Thoracic aorta (tissue), 2 donors: ENCODE results near the gene MACROH2A2. TPM values are rescaled to one million over a fixed set of nuclear protein-coding genes. Genes with fewer than 3 reads are reported as not detected.

Source experiments
- ATAC-seq: fragments of 150-250 bp; one replicate; pipeline ENCODE4 v1.8.0; 2017; ENCODE audit warnings: low read depth; ENCODE audit not compliant: insufficient number of reproducible peaks, low FRiP score
- DNase-seq: peaks from one replicate; pipeline ENCODE4 v3.0.0-alpha.2; 2020; ENCODE audit warnings: low spot score
- H3K27ac ChIP-seq, 2 donors: fragments of 200-600 bp; sonication (generic); 1 replicate in 1 of 2; 2 replicates in 1 of 2; pipeline ENCODE4 v1.5.1; 2016; ENCODE audit warnings: mild to moderate bottlenecking in 2 of 2, moderate library complexity in 2 of 2
- H3K27me3 ChIP-seq: fragments of 200-600 bp; sonication (generic); replicated peaks from 2 replicates; pipeline ENCODE4 v1.6.0; 2016; ENCODE audit warnings: mild to moderate bottlenecking; ENCODE audit not compliant: insufficient read depth
- H3K36me3 ChIP-seq: fragments of 200-600 bp; sonication (generic); one replicate; pipeline ENCODE4 v1.5.1; 2016
- H3K4me1 ChIP-seq, 2 donors: fragments of 200-600 bp; sonication (generic); 1 replicate in 1 of 2; 2 replicates in 1 of 2; pipeline versions ENCODE4 v1.5.1 to v1.6.0; 2016; ENCODE audit warnings: low read depth in 2 of 2, mild to moderate bottlenecking in 1 of 2; ENCODE audit not compliant: control insufficient read depth in 1 of 2
- H3K4me3 ChIP-seq: fragments of 200-600 bp; sonication (generic); 2 replicates; pipeline ENCODE4 v1.5.1; 2016; ENCODE audit warnings: mild to moderate bottlenecking
- H3K9me3 ChIP-seq: fragments of 200-600 bp; sonication (generic); 2 replicates; pipeline ENCODE4 v1.5.1; 2016
- CTCF ChIP-seq: fragments of 200-600 bp; sonication (generic); IDR thresholded peaks from one replicate; pipeline ENCODE4 v1.5.1; 2019; ENCODE audit warnings: antibody characterized with exemption
- total RNA-seq, 2 donors: library from RNA; depleted of rRNA; stranded (reverse); fragments of >200 nt; gene quantifications; one replicate each; pipeline versions ENCODE4 v1.1.0 to v1.2.3, GENCODE V29; 2016

Gene MACROH2A2
- total RNA-seq, 2 donors from 2014 or later: 0.68 to 8.5 TPM

GRCh38 chr10:70093335-70093944 lies 40.8 kb downstream of the MACROH2A2 start:
- no peak overlapping the region for H3K4me3 ChIP-seq
- no peak overlapping the region for H3K27ac ChIP-seq
- H3K9me3 ChIP-seq: no peaks in the 10 kb centered on the region
- H3K4me1 ChIP-seq: no peaks in the 10 kb centered on the region
- no peak for DNase-seq
- ATAC-seq: no peak
- TF ChIP-seq CTCF: no peak
- H3K36me3 ChIP-seq: peaks cover 6% of the 10 kb centered on the region
- H3K27me3 ChIP-seq: no peaks in the 10 kb centered on the region

DNA sequence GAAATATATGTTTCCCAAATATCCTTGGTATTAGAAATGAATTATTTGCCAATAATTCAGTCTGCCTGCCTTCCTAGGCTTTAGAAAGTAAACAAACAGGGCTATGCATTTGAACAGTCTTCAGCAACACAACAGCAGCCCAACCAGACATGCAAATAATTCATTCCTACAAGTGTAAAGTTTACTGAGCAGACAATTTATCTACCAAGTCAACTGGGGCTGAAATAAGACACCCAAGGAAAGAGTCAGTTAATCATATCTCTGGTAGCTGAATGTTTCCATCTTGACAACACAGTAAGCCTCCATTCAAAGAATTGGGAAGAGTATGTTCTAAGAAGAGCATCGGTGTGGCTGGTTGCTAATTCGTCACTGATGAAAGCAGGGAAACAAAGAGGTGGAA lies 41.6 kb downstream of the MACROH2A2 start:
- Histone ChIP-seq H3K36me3 (peaks cover 7% of the 10 kb centered on the region), H3K4me1 (no peaks in the 10 kb centered on the region), H3K27me3 (no peaks in the 10 kb centered on the region), H3K27ac (no peak overlapping the region), H3K4me3 (no peak overlapping the region), H3K9me3 (no peaks in the 10 kb centered on the region)
- ATAC-seq (no peak), DNase-seq (no peak)
- TF ChIP-seq CTCF: no peak

- Histone ChIP-seq H3K27me3 (no peaks in the 10 kb centered on the region), H3K36me3 (peaks cover 15% of the 10 kb centered on the region), H3K27ac (no peak overlapping the region), H3K4me1 (no peaks in the 10 kb centered on the region), H3K4me3 (no peak overlapping the region), H3K9me3 (no peaks in the 10 kb centered on the region)
- ATAC-seq (no peak), DNase-seq (no peak)
- no peak for TF ChIP-seq CTCF
Measured at GRCh38 chr10:70096016-70096704, 43.5 kb downstream of the MACROH2A2 start.

DNA sequence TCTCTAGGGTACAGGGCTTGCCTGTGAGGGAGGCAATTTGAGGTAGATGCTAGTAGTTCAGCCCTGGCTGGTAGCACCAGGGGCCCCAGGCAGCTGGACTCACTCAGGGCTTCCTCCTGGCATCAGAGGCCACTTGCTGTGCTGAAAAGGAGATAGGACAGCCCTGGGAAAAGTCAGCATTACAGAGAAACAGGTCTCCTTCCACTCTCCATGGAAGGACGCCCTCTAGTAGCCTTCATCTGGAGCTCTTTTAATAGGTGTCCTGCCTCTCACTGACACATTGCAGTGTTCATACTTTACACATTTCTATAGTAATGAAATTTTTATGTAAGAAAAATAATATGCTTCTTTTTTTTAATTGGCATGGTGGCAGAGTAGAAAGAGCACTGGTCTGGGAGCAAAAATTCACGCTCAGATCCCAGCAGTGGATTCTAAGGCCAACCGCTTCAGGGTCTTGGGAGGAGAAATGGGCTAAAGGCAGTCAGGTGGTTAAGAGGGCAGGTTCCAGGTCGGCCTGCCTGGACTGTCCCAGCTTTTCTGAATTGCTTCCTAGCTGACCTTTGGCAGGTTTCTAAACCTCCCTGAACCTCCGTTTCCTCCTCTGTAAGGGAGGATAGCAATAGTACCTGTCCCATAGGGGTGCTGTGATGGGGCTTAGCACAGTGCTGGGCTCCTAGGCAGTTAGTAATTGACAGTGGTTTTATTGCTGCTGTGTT lies 44.2 kb downstream of the MACROH2A2 start:
- Histone ChIP-seq H3K9me3 (no peaks in the 10 kb centered on the region), H3K4me1 (no peaks in the 10 kb centered on the region), H3K36me3 (peaks cover 15% of the 10 kb centered on the region), H3K4me3 (no peak overlapping the region), H3K27me3 (no peaks in the 10 kb centered on the region), H3K27ac (no peak overlapping the region)
- no peak for TF ChIP-seq CTCF
- DNase-seq (no peak), ATAC-seq (no peak)

DNA sequence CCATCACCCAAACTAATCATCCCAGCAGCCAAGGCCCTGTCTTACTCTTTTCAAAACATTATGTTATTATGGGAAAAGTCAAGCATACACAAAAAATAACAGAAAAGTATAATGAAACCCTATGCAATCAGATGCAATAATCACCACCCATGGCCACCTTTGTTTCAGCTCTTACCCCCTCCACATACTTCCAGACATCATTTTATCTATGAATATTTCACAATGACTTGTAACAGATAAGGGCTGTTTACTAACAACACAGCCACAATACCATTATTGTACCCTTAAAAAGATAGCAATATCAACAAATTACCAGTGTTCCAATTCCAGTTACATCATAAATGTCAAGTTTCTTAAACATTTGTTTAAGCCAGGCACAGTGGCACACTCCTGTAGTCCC lies 44.8 kb downstream of the MACROH2A2 start:
- no peak overlapping the region for H3K27ac ChIP-seq
- no peak overlapping the region for H3K4me3 ChIP-seq
- DNase-seq (no peak), ATAC-seq (no peak)
- peaks cover 15% of the 10 kb centered on the region for H3K36me3 ChIP-seq
- no peaks in the 10 kb centered on the region for H3K9me3 ChIP-seq
- TF ChIP-seq CTCF: no peak
- no peaks in the 10 kb centered on the region for H3K4me1 ChIP-seq
- no peaks in the 10 kb centered on the region for H3K27me3 ChIP-seq
